OCI-LY1 (cell line): ENCODE data around the gene ACTG1.

Source experiments
- H2AFZ ChIP-seq: fragments of 200-600 bp; sonication (generic), shearing (Covaris generic); 2 replicates; pipeline ENCODE4 v1.6.0; 2014; ENCODE audit warnings: antibody characterized with exemption, mild to moderate bottlenecking, low read length
- H3F3A ChIP-seq: fragments of 200-600 bp; sonication (generic), shearing (Covaris generic); 2 replicates; pipeline ENCODE4 v1.6.0; 2014; ENCODE audit warnings: mild to moderate bottlenecking, antibody characterized with exemption, low read length, moderate library complexity; ENCODE audit not compliant: insufficient read depth
- H3K27ac ChIP-seq: fragments of 200-600 bp; sonication (generic); 2 replicates; pipeline ENCODE4 v1.5.1; 2014; ENCODE audit warnings: low read length, mixed run types, mild to moderate bottlenecking, low read depth; ENCODE audit not compliant: poor library complexity, severe bottlenecking
- H3K27me3 ChIP-seq: fragments of 200-600 bp; sonication (generic); 2 replicates; pipeline ENCODE4 v1.6.0; 2014; ENCODE audit warnings: antibody characterized with exemption, mild to moderate bottlenecking, low read length, moderate library complexity; ENCODE audit not compliant: insufficient read depth
- H3K36me3 ChIP-seq: fragments of 200-600 bp; sonication (generic); 2 replicates; pipeline ENCODE4 v1.6.1; 2014; ENCODE audit warnings: mild to moderate bottlenecking, antibody characterized with exemption, low read length, moderate library complexity, mixed read lengths; ENCODE audit not compliant: insufficient read depth
- H3K4me1 ChIP-seq: fragments of 200-600 bp; sonication (generic); 2 replicates; pipeline ENCODE4 v1.5.1; 2014; ENCODE audit warnings: mild to moderate bottlenecking, low read length, moderate library complexity; ENCODE audit not compliant: insufficient read depth, severe bottlenecking
- H3K4me2 ChIP-seq: fragments of 200-600 bp; sonication (generic), shearing (Covaris generic); 2 replicates; pipeline ENCODE4 v1.6.1; 2014; ENCODE audit warnings: low read length
- H3K4me3 ChIP-seq: fragments of 200-600 bp; sonication (generic); 2 replicates; pipeline ENCODE4 v1.5.1; 2014; ENCODE audit warnings: low read length, low read depth, mild to moderate bottlenecking, mixed read lengths; ENCODE audit not compliant: poor library complexity, severe bottlenecking
- H3K79me2 ChIP-seq: fragments of 200-600 bp; shearing (Covaris generic); 2 replicates; pipeline ENCODE4 v1.6.1; 2016; ENCODE audit warnings: mixed run types, low read length, mixed read lengths; ENCODE audit not compliant: insufficient read depth
- H3K9ac ChIP-seq: fragments of 200-600 bp; sonication (generic), shearing (Covaris generic); 2 replicates; pipeline ENCODE4 v1.6.1; 2014; ENCODE audit warnings: mild to moderate bottlenecking, low read length, mixed read lengths
- H3K9me2 ChIP-seq: fragments of 200-600 bp; sonication (generic), shearing (Covaris generic); 2 replicates; pipeline ENCODE4 v1.6.1; 2014; ENCODE audit warnings: low read depth, mild to moderate bottlenecking, low read length, mixed read lengths
- H3K9me3 ChIP-seq: fragments of 200-600 bp; shearing (Covaris generic); 2 replicates; pipeline ENCODE4 v1.6.1; 2014; ENCODE audit warnings: low read length, mixed read lengths
- H4K20me1 ChIP-seq: fragments of 200-600 bp; sonication (generic), shearing (Covaris generic); 2 replicates; pipeline ENCODE4 v1.6.0; 2016; ENCODE audit warnings: mild to moderate bottlenecking, low read length; ENCODE audit not compliant: insufficient read depth
- CTCF ChIP-seq: fragments of 200-600 bp; sonication (generic), shearing (Covaris generic); IDR thresholded peaks from 2 replicates; pipeline ENCODE4 v1.5.1; 2017; ENCODE audit warnings: mild to moderate bottlenecking, antibody characterized with exemption, low read length, moderate library complexity, mixed read lengths
- EZH2 ChIP-seq: fragments of 200-600 bp; sonication (generic), shearing (Covaris generic); IDR thresholded peaks from 2 replicates; pipeline ENCODE4 v1.8.0; 2017; ENCODE audit warnings: borderline replicate concordance, mixed run types, mild to moderate bottlenecking, antibody characterized with exemption, low read length, moderate library complexity, mixed read lengths

ACTG1 gene

GRCh38 chr17:81489998-81490992 is 22.3 kb downstream of the ACTG1 start:
- TF ChIP-seq EZH2 (no peak), CTCF (no peak)
- H3K27ac ChIP-seq = no peak overlapping the region
- H3F3A ChIP-seq = no peaks in the 10 kb centered on the region
- H3K4me1 ChIP-seq = peaks cover 11% of the 10 kb centered on the region
- H2AFZ ChIP-seq = no peak overlapping the region
- H3K4me2 ChIP-seq = no peak overlapping the region
- H3K36me3 ChIP-seq = no peaks in the 10 kb centered on the region
- H4K20me1 ChIP-seq = no peaks in the 10 kb centered on the region
- peaks cover 4% of the 10 kb centered on the region; the same call in 1 of the 2 replicates for H3K27me3 ChIP-seq
- no peaks in the 10 kb centered on the region for H3K9me3 ChIP-seq
- no peaks in the 10 kb centered on the region for H3K9me2 ChIP-seq
- no peak overlapping the region for H3K4me3 ChIP-seq
- no peaks in the 10 kb centered on the region for H3K79me2 ChIP-seq
- no peak overlapping the region for H3K9ac ChIP-seq

GRCh38 chr17:81489012-81489997 is 23.3 kb downstream of the ACTG1 start:
- Histone ChIP-seq H3K4me2 (no peak overlapping the region), H3K4me3 (no peak overlapping the region), H3F3A (no peaks in the 10 kb centered on the region), H2AFZ (no peak overlapping the region), H3K36me3 (no peaks in the 10 kb centered on the region), H3K4me1 (peaks cover 13% of the 10 kb centered on the region), H3K27ac (no peak overlapping the region), H4K20me1 (no peaks in the 10 kb centered on the region), H3K27me3 (peaks cover 4% of the 10 kb centered on the region; the same call in 1 of the 2 replicates), H3K9me2 (no peaks in the 10 kb centered on the region), H3K9ac (no peak overlapping the region), H3K79me2 (no peaks in the 10 kb centered on the region), H3K9me3 (no peaks in the 10 kb centered on the region)
- TF ChIP-seq EZH2 (no peak), CTCF (no peak)

GRCh38 chr17:81488276-81488860 is 24.2 kb downstream of the ACTG1 start:
- no peaks in the 10 kb centered on the region for H3K9me2 ChIP-seq
- H3K79me2 ChIP-seq = no peaks in the 10 kb centered on the region
- H3K27ac ChIP-seq = no peak overlapping the region
- no peaks in the 10 kb centered on the region for H4K20me1 ChIP-seq
- H3K9me3 ChIP-seq = no peaks in the 10 kb centered on the region
- 0 out of 2 replicates have a peak, but pooled peaks cover 2% of the 10 kb centered on the region for H3K27me3 ChIP-seq
- peak overlapping the region; percentile 56 for H3K4me3 ChIP-seq
- no peaks in the 10 kb centered on the region for H3K36me3 ChIP-seq
- H3K9ac ChIP-seq = peak overlapping the region; percentile 60
- no peak overlapping the region for H2AFZ ChIP-seq
- peak overlapping the region; percentile 61 for H3K4me2 ChIP-seq
- H3K4me1 ChIP-seq = peaks cover 21% of the 10 kb centered on the region
- H3F3A ChIP-seq = no peaks in the 10 kb centered on the region
- TF ChIP-seq EZH2 (no peak), CTCF (no peak)
